Measurements from ENCODE around the gene GP1BB.

GRCh38 chr22:19751497-19752245, 28.3 kb downstream of the GP1BB start:
- TF ChIP-seq CTCF (IDR thresholded peaks at IDR 0.05): no peak
- no peak for TF ChIP-seq POLR2A (IDR thresholded peaks at IDR 0.05; ENCODE audit: low read length)
- TF ChIP-seq RNF2 (IDR thresholded peaks at IDR 0.05; ENCODE audit: borderline replicate concordance, low read depth): no peak

All from A549 (cell line).